Neural cell (in vitro differentiated cells): ENCODE measurements around the gene DAAM2. TPM values are rescaled to one million over a fixed set of nuclear protein-coding genes. Genes with fewer than 3 reads are reported as not detected.

ENCODE experiments used
- H2AFZ ChIP-seq: fragments of 200-600, 300-800 bp; sonication (generic), shearing (Covaris generic); 2 replicates; pipeline ENCODE4 v1.6.0; 2014; ENCODE audit warnings: low read depth, mild to moderate bottlenecking, antibody characterized with exemption, low read length, moderate library complexity
- H3F3A ChIP-seq: fragments of 200-600 bp; shearing (Covaris generic); 2 replicates; pipeline ENCODE4 v1.6.1; 2016; ENCODE audit warnings: mild to moderate bottlenecking, moderate library complexity, mixed read lengths, antibody characterized with exemption, low read length; ENCODE audit not compliant: insufficient read depth, poor library complexity, severe bottlenecking
- H3K27ac ChIP-seq: fragments of 200-600, 300-800 bp; sonication (generic), shearing (Covaris generic); 2 replicates; pipeline ENCODE4 v1.5.1; 2014; ENCODE audit warnings: mild to moderate bottlenecking, low read length, moderate library complexity
- H3K27me3 ChIP-seq: fragments of 300-800, 200-600 bp; sonication (generic), shearing (Covaris generic); 2 replicates; pipeline ENCODE4 v1.6.0; 2014; ENCODE audit warnings: mild to moderate bottlenecking, low read depth, low read length, moderate library complexity; ENCODE audit not compliant: insufficient read depth
- H3K36me3 ChIP-seq: fragments of 300-800, 200-600 bp; sonication (generic), shearing (Covaris generic); 2 replicates; pipeline ENCODE4 v1.5.1; 2014; ENCODE audit warnings: mild to moderate bottlenecking, antibody characterized with exemption, low read length, moderate library complexity; ENCODE audit not compliant: insufficient read depth
- H3K4me2 ChIP-seq: fragments of 300-800, 200-600 bp; sonication (generic), shearing (Covaris generic); 2 replicates; pipeline ENCODE4 v1.6.0; 2014; ENCODE audit warnings: mild to moderate bottlenecking, low read length
- H3K4me3 ChIP-seq: fragments of 300-800, 200-600 bp; sonication (generic), shearing (Covaris generic); 2 replicates; pipeline ENCODE4 v1.5.1; 2014; ENCODE audit warnings: mild to moderate bottlenecking, low read length, moderate library complexity
- H3K79me2 ChIP-seq: fragments of 200-600 bp; shearing (Covaris generic); replicated peaks from 2 replicates; pipeline ENCODE4 v1.6.0; 2014; ENCODE audit warnings: mild to moderate bottlenecking, low read length, moderate library complexity; ENCODE audit not compliant: insufficient read depth
- H3K9ac ChIP-seq: fragments of 300-800, 200-600 bp; sonication (generic), shearing (Covaris generic); 2 replicates; pipeline ENCODE4 v1.6.1; 2016; ENCODE audit warnings: mild to moderate bottlenecking, low read length, mixed read lengths
- H3K9me2 ChIP-seq: fragments of 200-600 bp; shearing (Covaris generic); 2 replicates; pipeline ENCODE4 v1.6.1; 2016; ENCODE audit warnings: mild to moderate bottlenecking, low read length, mixed read lengths; ENCODE audit not compliant: insufficient read depth
- H3K9me3 ChIP-seq: fragments of 200-600, 300-800 bp; sonication (generic), shearing (Covaris generic); 2 replicates; pipeline ENCODE4 v1.6.1; 2016; ENCODE audit warnings: mild to moderate bottlenecking, mixed run types, low read length, moderate library complexity, mixed read lengths
- H4K20me1 ChIP-seq: fragments of 200-600 bp; shearing (Covaris generic); 2 replicates; pipeline ENCODE4 v1.6.1; 2016; ENCODE audit warnings: mild to moderate bottlenecking, mixed run types; ENCODE audit not compliant: insufficient read depth
- CTCF ChIP-seq: fragments of 450-650 bp; IDR thresholded peaks from 2 replicates; pipeline ENCODE4 v1.5.1; 2014; ENCODE audit warnings: antibody characterized with exemption, mild to moderate bottlenecking, moderate library complexity; ENCODE audit not compliant: poor library complexity, severe bottlenecking
- EP300 ChIP-seq: fragments of 450-650 bp; conservative IDR thresholded peaks from 2 replicates; pipeline ENCODE4 v1.6.1; 2014; ENCODE audit warnings: antibody characterized with exemption, mild to moderate bottlenecking, moderate library complexity; ENCODE audit not compliant: poor library complexity, severe bottlenecking
- EZH2 ChIP-seq: fragments of 200-600, 300-800 bp; shearing (Covaris generic), sonication (generic); IDR thresholded peaks from 2 replicates; pipeline ENCODE4 v1.6.1; 2014; ENCODE audit warnings: antibody characterized with exemption, low read length, borderline replicate concordance, mild to moderate bottlenecking; ENCODE audit not compliant: insufficient read depth, poor library complexity, severe bottlenecking
- MXI1 ChIP-seq: fragments of 450-650 bp; conservative IDR thresholded peaks from 2 replicates; pipeline ENCODE4 v1.6.1; 2014; ENCODE audit warnings: antibody characterized with exemption, mild to moderate bottlenecking; ENCODE audit not compliant: poor library complexity, severe bottlenecking
- POLR2AphosphoS5 ChIP-seq: IDR thresholded peaks from 2 replicates; pipeline ENCODE4 v1.6.1; 2012
- RAD21 ChIP-seq: fragments of 450-650 bp; conservative IDR thresholded peaks from 2 replicates; pipeline ENCODE4 v1.6.1; 2014; ENCODE audit warnings: antibody characterized with exemption, mild to moderate bottlenecking, moderate library complexity
- REST ChIP-seq: IDR thresholded peaks from 2 replicates; pipeline ENCODE4 v1.6.1; 2012; ENCODE audit warnings: borderline replicate concordance
- SMC3 ChIP-seq: fragments of 450-650 bp; conservative IDR thresholded peaks from 2 replicates; pipeline ENCODE4 v1.6.1; 2014; ENCODE audit warnings: antibody characterized with exemption, mild to moderate bottlenecking, moderate library complexity; ENCODE audit not compliant: poor library complexity
- TAF1 ChIP-seq: IDR thresholded peaks from 2 replicates; pipeline ENCODE4 v1.6.1; 2012; ENCODE audit warnings: low read depth
- polyA plus RNA-seq: library from polyadenylated mRNA; depleted of rRNA; stranded (reverse); fragments of >200 nt; gene quantifications from 2 replicates; pipeline ENCODE4 v1.2.3, GENCODE V29; 2014

DAAM2 gene
- polyA plus RNA-seq, 1 donor from 2014 or later = 1.2 TPM

GRCh38 chr6:39906318-39906761 is 114.2 kb downstream of the DAAM2 start:
- no peaks in the 10 kb centered on the region for H3K27me3 ChIP-seq
- no peaks in the 10 kb centered on the region for H3K9me3 ChIP-seq
- H3F3A ChIP-seq = no peaks in the 10 kb centered on the region
- H3K36me3 ChIP-seq = no peaks in the 10 kb centered on the region
- no peak overlapping the region for H3K4me3 ChIP-seq
- H2AFZ ChIP-seq = no peak overlapping the region
- no peak for TF ChIP-seq EZH2
- TF ChIP-seq TAF1 = no peak
- no peak for TF ChIP-seq REST
- TF ChIP-seq SMC3 = no peak
- no peak for TF ChIP-seq RAD21
- TF ChIP-seq POLR2AphosphoS5 = no peak
- TF ChIP-seq CTCF = no peak
- TF ChIP-seq MXI1 = no peak
- no peak for TF ChIP-seq EP300
- no peaks in the 10 kb centered on the region for H4K20me1 ChIP-seq
- no peaks in the 10 kb centered on the region for H3K79me2 ChIP-seq
- no peak overlapping the region for H3K4me2 ChIP-seq
- no peaks in the 10 kb centered on the region for H3K9me2 ChIP-seq
- no peak overlapping the region for H3K27ac ChIP-seq
- no peak overlapping the region for H3K9ac ChIP-seq

- H3F3A ChIP-seq = no peaks in the 10 kb centered on the region
- H3K9me2 ChIP-seq = no peaks in the 10 kb centered on the region
- no peak overlapping the region for H3K4me2 ChIP-seq
- no peaks in the 10 kb centered on the region for H3K27me3 ChIP-seq
- H3K36me3 ChIP-seq = no peaks in the 10 kb centered on the region
- H4K20me1 ChIP-seq = no peaks in the 10 kb centered on the region
- no peak overlapping the region for H2AFZ ChIP-seq
- no peak overlapping the region for H3K4me3 ChIP-seq
- H3K79me2 ChIP-seq = no peaks in the 10 kb centered on the region
- no peak for TF ChIP-seq EZH2
- TF ChIP-seq EP300 = no peak
- no peak for TF ChIP-seq CTCF
- TF ChIP-seq MXI1 = no peak
- TF ChIP-seq SMC3 = no peak
- no peaks in the 10 kb centered on the region for H3K9me3 ChIP-seq
- H3K9ac ChIP-seq = no peak overlapping the region
- no peak overlapping the region for H3K27ac ChIP-seq
Measured at GRCh38 chr6:39907871-39908575, 115.8 kb downstream of the DAAM2 start.
